Uterus (tissue), 4 donors: Measurements from ENCODE around the gene SNX17. TPM values are rescaled to one million over a fixed set of nuclear protein-coding genes. Genes with fewer than 3 reads are reported as not detected.
"Not testable (repeated sequence)": the region's sequence is repeated elsewhere in the genome, so short reads cannot be mapped to it uniquely, and the experiment has no call there.

Experiments
- DNase-seq, 2 donors: peaks; one replicate each; pipeline ENCODE4 v3.0.0-alpha.2; 2019 to 2020
- H3K27ac ChIP-seq, 2 donors: fragments of 200-600 bp; sonication (generic); 1 replicate in 1 of 2; 2 replicates in 1 of 2; pipeline ENCODE4 v1.5.1; 2016 to 2018
- H3K27me3 ChIP-seq, 2 donors: fragments of 200-600 bp; sonication (generic); one replicate each; pipeline ENCODE4 v1.5.1; 2018 to 2019; ENCODE audit warnings: control low read depth in 1 of 2
- H3K36me3 ChIP-seq, 2 donors: fragments of 200-600 bp; sonication (generic); one replicate each; pipeline ENCODE4 v1.5.1; 2019; ENCODE audit warnings: control low read depth in 1 of 2
- H3K4me1 ChIP-seq, 2 donors: fragments of 200-600 bp; sonication (generic); one replicate each; pipeline ENCODE4 v1.5.1; 2018 to 2019; ENCODE audit warnings: control low read depth in 1 of 2
- H3K4me3 ChIP-seq, 2 donors: fragments of 200-600 bp; sonication (generic); 1 replicate in 1 of 2; 2 replicates in 1 of 2; pipeline ENCODE4 v1.5.1; 2018 to 2019; ENCODE audit warnings: mild to moderate bottlenecking in 1 of 2
- H3K9me3 ChIP-seq, 2 donors: fragments of 200-600 bp; sonication (generic); one replicate each; pipeline ENCODE4 v1.5.1; 2019; ENCODE audit warnings: control low read depth in 1 of 2
- CTCF ChIP-seq, 4 experiments: fragments of 200-600 bp in 2 of 4; fragments of 450-650 bp in 2 of 4; sonication (generic) in 2 of 4; IDR thresholded peaks; one replicate each; pipeline ENCODE4 v1.5.1; 2016 to 2019; ENCODE audit warnings: antibody characterized with exemption in 4 of 4, mild to moderate bottlenecking in 2 of 4, moderate library complexity in 1 of 4
- POLR2A ChIP-seq, 2 donors: fragments of 450-650 bp; IDR thresholded peaks; one replicate each; pipeline ENCODE4 v1.6.1; 2016; ENCODE audit warnings: antibody characterized with exemption in 2 of 2, mild to moderate bottlenecking in 1 of 2, moderate library complexity in 1 of 2
- intact Hi-C: fragments of 100-400 bp; cut with DNase I; formaldehyde crosslinking; loops from one replicate; pipeline ENCODE4 v1.15.1; 2023; ENCODE audit warnings: low total_unique reads
- total RNA-seq, 4 donors: library from RNA; depleted of rRNA in 3 of 4; stranded (reverse); fragments of >200 nt in 3 of 4; gene quantifications; one replicate each; pipeline versions ENCODE4 v1.1.0 to v1.2.4, GENCODE V29; 2014 to 2023
- donor health status: DM: yes; HTN: yes; CAD: no.

The SNX17 gene
- total RNA-seq, 4 donors from 2014 or later: 89.4 to 91.5 (median 90.8) TPM

GRCh38 chr2:27350106-27350693 lies 20.2 kb upstream of the SNX17 start:
- no peak overlapping the region for H3K27ac ChIP-seq
- intact Hi-C loops: no loop called here
- TF ChIP-seq POLR2A (IDR thresholded peaks at IDR 0.05): no peak
- TF ChIP-seq CTCF (IDR thresholded peaks at IDR 0.05): no peak

GRCh38 chr2:27351802-27352598 lies 18.4 kb upstream of the SNX17 start:
- no peak for DNase-seq
- peaks cover 5 to 7% of the 10 kb centered on the region in 2 donors for H3K4me1 ChIP-seq
- intact Hi-C loops: no loop called here
- TF ChIP-seq POLR2A (IDR thresholded peaks at IDR 0.05): no peak
- no peak for TF ChIP-seq CTCF (IDR thresholded peaks at IDR 0.05)
- no peaks in the 10 kb centered on the region for H3K36me3 ChIP-seq
- H3K9me3 ChIP-seq: no peaks in the 10 kb centered on the region
- H3K27ac ChIP-seq: no peak overlapping the region
- H3K4me3 ChIP-seq: no peak overlapping the region
- no peaks in the 10 kb centered on the region for H3K27me3 ChIP-seq

More at GRCh38 chr2:27350106-27350693, 20.2 kb upstream of the SNX17 start:
- Histone ChIP-seq H3K4me1 (peaks cover 0 to 2% of the 10 kb centered on the region in 2 donors), H3K36me3 (no peaks in the 10 kb centered on the region), H3K27me3 (no peaks in the 10 kb centered on the region), H3K9me3 (no peaks in the 10 kb centered on the region), H3K4me3 (no peak overlapping the region)
- no peak for DNase-seq

GRCh38 chr2:27353386-27353761 lies 17.0 kb upstream of the SNX17 start:
- H3K9me3 ChIP-seq, H3K4me3 ChIP-seq, H3K4me1 ChIP-seq, intact Hi-C loops, H3K27me3 ChIP-seq, H3K36me3 ChIP-seq, H3K27ac ChIP-seq, DNase-seq: not testable (repeated sequence)

GRCh38 chr2:27353762-27354596 lies 16.4 kb upstream of the SNX17 start:
- intact Hi-C loops: no loop called here
- no peaks in the 10 kb centered on the region for H3K27me3 ChIP-seq
- H3K36me3 ChIP-seq: no peaks in the 10 kb centered on the region
- H3K27ac ChIP-seq: no peak overlapping the region
- H3K4me1 ChIP-seq: peaks cover 5 to 7% of the 10 kb centered on the region in 2 donors
- no peak overlapping the region for H3K4me3 ChIP-seq
- no peaks in the 10 kb centered on the region for H3K9me3 ChIP-seq
- TF ChIP-seq CTCF (IDR thresholded peaks at IDR 0.05) (no peak), POLR2A (IDR thresholded peaks at IDR 0.05) (no peak)
- DNase-seq: no peak

GRCh38 chr2:27354597-27354927 lies 15.9 kb upstream of the SNX17 start:
- no peak for DNase-seq
- Histone ChIP-seq H3K36me3 (no peaks in the 10 kb centered on the region), H3K4me3 (no peak overlapping the region), H3K27ac (no peak overlapping the region), H3K27me3 (no peaks in the 10 kb centered on the region), H3K9me3 (no peaks in the 10 kb centered on the region), H3K4me1 (peaks cover 5 to 7% of the 10 kb centered on the region in 2 donors)
- TF ChIP-seq CTCF (IDR thresholded peaks at IDR 0.05) (no peak), POLR2A (IDR thresholded peaks at IDR 0.05) (no peak)
- intact Hi-C loops: no loop called here
